Suprapubic skin (tissue), 4 donors: ENCODE measurements around the gene OR51I1. TPM values are rescaled to one million over a fixed set of nuclear protein-coding genes. Genes with fewer than 3 reads are reported as not detected.

Experiments
- DNase-seq, 2 donors: peaks; one replicate each; pipeline ENCODE4 v3.0.0-alpha.2; 2019; ENCODE audit warnings: low spot score in 2 of 2
- H3K27ac ChIP-seq: fragments of 200-600 bp; sonication (generic); one replicate; pipeline ENCODE4 v1.5.1; 2019
- H3K27me3 ChIP-seq: fragments of 200-600 bp; sonication (generic); one replicate; pipeline ENCODE4 v1.5.1; 2019
- H3K36me3 ChIP-seq: fragments of 200-600 bp; sonication (generic); one replicate; pipeline ENCODE4 v1.5.1; 2019
- H3K4me1 ChIP-seq: fragments of 200-600 bp; sonication (generic); one replicate; pipeline ENCODE4 v1.5.1; 2019
- H3K4me3 ChIP-seq: fragments of 200-600 bp; sonication (generic); one replicate; pipeline ENCODE4 v1.5.1; 2019; ENCODE audit warnings: mild to moderate bottlenecking
- H3K9me3 ChIP-seq: fragments of 200-600 bp; sonication (generic); one replicate; pipeline ENCODE4 v1.5.1; 2019
- EP300 ChIP-seq: sonication (generic); formaldehyde crosslinking; IDR thresholded peaks from one replicate; pipeline ENCODE4 v1.6.1; 2017; ENCODE audit warnings: antibody characterized with exemption
- POLR2A ChIP-seq, 2 donors: fragments of 450-650 bp; IDR thresholded peaks; one replicate each; pipeline ENCODE4 v1.6.1; 2017; ENCODE audit warnings: antibody characterized with exemption in 2 of 2, mild to moderate bottlenecking in 2 of 2, moderate library complexity in 2 of 2
- POLR2AphosphoS5 ChIP-seq, 3 donors: sonication (generic); formaldehyde crosslinking; IDR thresholded peaks; one replicate each; pipeline ENCODE4 v1.6.1; 2017; ENCODE audit warnings: antibody characterized with exemption in 3 of 3
- WGBS: methylation state at CpG from one replicate; pipeline ENCODE4 v1.1.5; 2018; 5-methylcytosine and 5-hydroxymethylcytosine counted together
- total RNA-seq, 4 donors: library from RNA; depleted of rRNA; stranded (reverse); fragments of >200 nt; gene quantifications; one replicate each; pipeline ENCODE4 v1.1.0, GENCODE V29; 2016
- TF ChIP-seq, protein P1 (sequence below), 2 donors: fragments of 200-600 bp in 1 of 2; fragments of 450-650 bp in 1 of 2; sonication (generic) in 1 of 2; IDR thresholded peaks; one replicate each; pipeline ENCODE4 v1.5.1; 2016 to 2019; ENCODE audit warnings: antibody characterized with exemption in 2 of 2, mild to moderate bottlenecking in 1 of 2, moderate library complexity in 1 of 2

The OR51I1 gene
- total RNA-seq, 4 donors from 2014 or later = not detected

DNA sequence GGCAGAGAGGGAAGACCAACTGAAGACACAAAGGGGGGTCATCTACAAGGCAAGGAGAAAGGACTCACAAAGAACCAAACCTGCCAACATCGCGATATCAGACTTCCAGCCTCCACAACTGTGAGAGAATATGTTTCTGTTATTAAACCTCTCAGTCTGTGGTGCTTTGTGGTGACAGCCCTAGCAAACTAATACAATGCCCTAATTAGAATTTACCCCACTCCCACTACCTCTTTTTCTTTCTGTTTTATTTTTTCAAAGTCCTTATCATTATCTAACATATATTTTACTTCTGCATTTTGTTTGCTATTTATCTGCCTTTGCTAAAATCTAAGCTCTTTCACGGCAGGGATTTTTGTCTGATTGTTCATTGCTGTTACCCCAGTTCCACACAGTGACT lies 44.7 kb upstream of the OR51I1 start:
- Histone ChIP-seq H3K27ac (no peak overlapping the region), H3K4me1 (no peaks in the 10 kb centered on the region), H3K9me3 (no peaks in the 10 kb centered on the region), H3K4me3 (no peak overlapping the region), H3K36me3 (no peaks in the 10 kb centered on the region), H3K27me3 (no peaks in the 10 kb centered on the region)
- WGBS = 83% methylated on average over 3 of the region's 3 CpGs
- DNase-seq = no peak
- TF ChIP-seq POLR2AphosphoS5 (IDR thresholded peaks at IDR 0.05) (no peak), EP300 (no peak), POLR2A (IDR thresholded peaks at IDR 0.05) (no peak)
- TF ChIP-seq, protein P1, sequence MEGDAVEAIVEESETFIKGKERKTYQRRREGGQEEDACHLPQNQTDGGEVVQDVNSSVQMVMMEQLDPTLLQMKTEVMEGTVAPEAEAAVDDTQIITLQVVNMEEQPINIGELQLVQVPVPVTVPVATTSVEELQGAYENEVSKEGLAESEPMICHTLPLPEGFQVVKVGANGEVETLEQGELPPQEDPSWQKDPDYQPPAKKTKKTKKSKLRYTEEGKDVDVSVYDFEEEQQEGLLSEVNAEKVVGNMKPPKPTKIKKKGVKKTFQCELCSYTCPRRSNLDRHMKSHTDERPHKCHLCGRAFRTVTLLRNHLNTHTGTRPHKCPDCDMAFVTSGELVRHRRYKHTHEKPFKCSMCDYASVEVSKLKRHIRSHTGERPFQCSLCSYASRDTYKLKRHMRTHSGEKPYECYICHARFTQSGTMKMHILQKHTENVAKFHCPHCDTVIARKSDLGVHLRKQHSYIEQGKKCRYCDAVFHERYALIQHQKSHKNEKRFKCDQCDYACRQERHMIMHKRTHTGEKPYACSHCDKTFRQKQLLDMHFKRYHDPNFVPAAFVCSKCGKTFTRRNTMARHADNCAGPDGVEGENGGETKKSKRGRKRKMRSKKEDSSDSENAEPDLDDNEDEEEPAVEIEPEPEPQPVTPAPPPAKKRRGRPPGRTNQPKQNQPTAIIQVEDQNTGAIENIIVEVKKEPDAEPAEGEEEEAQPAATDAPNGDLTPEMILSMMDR (IDR thresholded peaks at IDR 0.05) = no peak

- Histone ChIP-seq H3K27me3 (no peaks in the 10 kb centered on the region), H3K4me3 (no peak overlapping the region), H3K27ac (no peak overlapping the region), H3K4me1 (no peaks in the 10 kb centered on the region), H3K36me3 (no peaks in the 10 kb centered on the region), H3K9me3 (no peaks in the 10 kb centered on the region)
- DNase-seq = no peak
- TF ChIP-seq POLR2A (IDR thresholded peaks at IDR 0.05) (no peak), EP300 (no peak), POLR2AphosphoS5 (IDR thresholded peaks at IDR 0.05) (no peak)
- TF ChIP-seq, protein P1 (IDR thresholded peaks at IDR 0.05) = peak; percentile 22 to 56
- 41% methylated on average over 2 of the region's 2 CpGs for WGBS
Measured at GRCh38 chr11:5476186-5476819, 35.0 kb upstream of the OR51I1 start.

GRCh38 chr11:5473921-5474320 lies 32.6 kb upstream of the OR51I1 start:
- no peak for TF ChIP-seq POLR2A (IDR thresholded peaks at IDR 0.05)
- TF ChIP-seq, protein P1 (IDR thresholded peaks at IDR 0.05) = no peak
- TF ChIP-seq EP300 = no peak
- no peak for TF ChIP-seq POLR2AphosphoS5 (IDR thresholded peaks at IDR 0.05)
- Histone ChIP-seq H3K36me3 (no peaks in the 10 kb centered on the region), H3K27ac (no peak overlapping the region), H3K4me1 (no peaks in the 10 kb centered on the region), H3K27me3 (no peaks in the 10 kb centered on the region), H3K4me3 (no peak overlapping the region), H3K9me3 (no peaks in the 10 kb centered on the region)
- no peak for DNase-seq

GRCh38 chr11:5467527-5467926 lies 26.2 kb upstream of the OR51I1 start:
- no peaks in the 10 kb centered on the region for H3K4me1 ChIP-seq
- no peaks in the 10 kb centered on the region for H3K27me3 ChIP-seq
- no peak for TF ChIP-seq POLR2AphosphoS5 (IDR thresholded peaks at IDR 0.05)
- TF ChIP-seq, protein P1 (IDR thresholded peaks at IDR 0.05) = no peak
- TF ChIP-seq POLR2A (IDR thresholded peaks at IDR 0.05) = no peak
- TF ChIP-seq EP300 = no peak
- DNase-seq = no peak
- H3K4me3 ChIP-seq = no peak overlapping the region
- no peak overlapping the region for H3K27ac ChIP-seq
- H3K36me3 ChIP-seq = no peaks in the 10 kb centered on the region
- WGBS = 33% methylated on average over 2 of the region's 2 CpGs
- no peaks in the 10 kb centered on the region for H3K9me3 ChIP-seq

GRCh38 chr11:5460983-5461621 lies 19.8 kb upstream of the OR51I1 start:
- DNase-seq = no peak
- Histone ChIP-seq H3K27ac (no peak overlapping the region), H3K9me3 (peaks cover 7% of the 10 kb centered on the region), H3K27me3 (no peaks in the 10 kb centered on the region), H3K36me3 (no peaks in the 10 kb centered on the region), H3K4me1 (no peaks in the 10 kb centered on the region), H3K4me3 (no peak overlapping the region)
- WGBS = 93% methylated on average over 10 of the region's 14 CpGs
- no peak for TF ChIP-seq EP300
- no peak for TF ChIP-seq POLR2A (IDR thresholded peaks at IDR 0.05)
- TF ChIP-seq POLR2AphosphoS5 (IDR thresholded peaks at IDR 0.05) = no peak
- TF ChIP-seq, protein P1 (IDR thresholded peaks at IDR 0.05) = no peak
